Measurements from ENCODE around the gene MMP13.
"Not testable (repeated sequence)": the region's sequence is repeated elsewhere in the genome, so short reads cannot be mapped to it uniquely, and the experiment has no call there.

MMP13 gene

GRCh38 chr11:102935514-102935913, 20.0 kb downstream of the MMP13 start:
- no peak for DNase-seq (ENCODE audit: low read depth)

- no peak for DNase-seq (ENCODE audit: low read depth)
These were observed 20.8 kb downstream of the MMP13 start for GRCh38 chr11:102934735-102935134.

- no peak for DNase-seq (ENCODE audit: low read depth)
These were observed 21.9 kb downstream of the MMP13 start for GRCh38 chr11:102933627-102934026.

- no peak for DNase-seq (ENCODE audit: low read depth)
These were observed 22.9 kb downstream of the MMP13 start for GRCh38 chr11:102932678-102933077.

GRCh38 chr11:102930451-102930850, 25.1 kb downstream of the MMP13 start:
- no peak for DNase-seq (ENCODE audit: low read depth)

GRCh38 chr11:102929972-102930371, 25.6 kb downstream of the MMP13 start:
- no peak for DNase-seq (ENCODE audit: low read depth)

GRCh38 chr11:102929166-102929565, 26.4 kb downstream of the MMP13 start:
- no peak for DNase-seq (ENCODE audit: low read depth)

GRCh38 chr11:102928247-102928646, 27.3 kb downstream of the MMP13 start:
- DNase-seq (ENCODE audit: low read depth), result no peak

- DNase-seq (ENCODE audit: low read depth), result no peak
These were observed 27.9 kb downstream of the MMP13 start for GRCh38 chr11:102927624-102927990.

GRCh38 chr11:102926961-102927623, 28.4 kb downstream of the MMP13 start:
- no peak for DNase-seq (ENCODE audit: low read depth)

- DNase-seq (ENCODE audit: low read depth), result no peak
These were observed 29.0 kb downstream of the MMP13 start for GRCh38 chr11:102926517-102926916.

- DNase-seq (ENCODE audit: low read depth), result no peak
These were observed 29.5 kb downstream of the MMP13 start for GRCh38 chr11:102925988-102926387.

GRCh38 chr11:102924851-102925380, 30.6 kb downstream of the MMP13 start:
- no peak for DNase-seq (ENCODE audit: low read depth)

GRCh38 chr11:102921587-102922220, 33.8 kb downstream of the MMP13 start:
- no peak for DNase-seq (ENCODE audit: low read depth)

- no peak for DNase-seq (ENCODE audit: low read depth)
These were observed 35.3 kb downstream of the MMP13 start for GRCh38 chr11:102920118-102920684.

GRCh38 chr11:102915044-102915375, 40.5 kb downstream of the MMP13 start:
- no peak for DNase-seq (ENCODE audit: low read depth)

- no peak for DNase-seq (ENCODE audit: low read depth)
These were observed 41.1 kb downstream of the MMP13 start for GRCh38 chr11:102914238-102915043.

GRCh38 chr11:102912482-102912830, 43.1 kb downstream of the MMP13 start:
- no peak for DNase-seq (ENCODE audit: low read depth)

GRCh38 chr11:102911758-102912481, 43.6 kb downstream of the MMP13 start:
- no peak for DNase-seq (ENCODE audit: low read depth)

- not testable (repeated sequence) for DNase-seq (ENCODE audit: low read depth)
These were observed 49.7 kb downstream of the MMP13 start for GRCh38 chr11:102905848-102906247.

- DNase-seq (ENCODE audit: low read depth), result not testable (repeated sequence)
These were observed 51.6 kb downstream of the MMP13 start for GRCh38 chr11:102903895-102904294.

- no peak for DNase-seq (ENCODE audit: low read depth)
These were observed 55.2 kb downstream of the MMP13 start for GRCh38 chr11:102900346-102900745.
